Activated CD4-positive, alpha-beta T cell treated with anti-CD3 and anti-CD28 coated beads, Interleukin-2, amount 50 U/mL, for 16 hours (primary cell): ENCODE results near the gene GSTM3.
"Not testable (repeated sequence)": the region's sequence is repeated elsewhere in the genome, so short reads cannot be mapped to it uniquely, and the experiment has no call there.

Experiments
- DNase-seq: peaks from one replicate; pipeline ENCODE4 v3.0.0-alpha.2; 2020

Gene GSTM3

DNA sequence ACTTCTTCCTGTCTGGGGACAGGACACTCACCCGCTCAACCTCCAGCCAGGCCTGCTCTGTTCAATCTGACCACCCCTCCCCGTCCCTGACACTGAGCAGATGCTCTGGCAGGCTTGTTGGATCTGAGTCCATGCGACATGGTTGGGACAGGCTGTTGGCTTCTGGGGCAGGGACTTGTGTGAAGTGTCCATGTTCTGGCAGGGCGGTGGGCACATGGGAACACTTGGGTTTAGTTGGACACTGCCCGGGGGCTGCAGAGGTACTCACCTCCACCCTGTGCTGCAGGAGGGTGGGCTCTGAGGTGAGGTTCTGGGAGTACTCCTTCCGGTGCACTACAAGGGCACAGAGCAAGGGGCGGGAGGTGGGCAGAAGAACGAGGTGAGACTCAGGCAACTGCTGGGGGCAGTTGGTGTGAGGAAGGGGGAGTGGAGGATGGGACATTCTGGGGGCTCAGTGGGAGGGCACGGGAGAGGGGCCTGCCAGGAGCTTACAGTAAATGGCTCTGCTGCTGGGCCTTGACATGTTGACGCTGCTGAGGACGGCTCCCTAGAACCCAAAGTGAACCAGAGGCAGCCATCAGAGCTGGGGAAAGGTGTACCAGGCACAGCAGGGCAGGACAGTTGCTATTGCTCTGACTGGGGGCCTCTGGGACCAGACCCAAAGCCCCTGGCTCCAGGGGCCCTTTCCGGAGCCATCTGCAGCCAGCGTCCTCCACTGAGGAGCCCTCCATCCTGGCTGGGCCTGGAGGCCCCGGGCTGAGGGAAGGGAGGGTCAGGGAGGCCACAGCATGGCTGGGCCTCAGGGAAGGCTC is 20.6 kb upstream of the GSTM3 start:
- no peak for DNase-seq

DNA sequence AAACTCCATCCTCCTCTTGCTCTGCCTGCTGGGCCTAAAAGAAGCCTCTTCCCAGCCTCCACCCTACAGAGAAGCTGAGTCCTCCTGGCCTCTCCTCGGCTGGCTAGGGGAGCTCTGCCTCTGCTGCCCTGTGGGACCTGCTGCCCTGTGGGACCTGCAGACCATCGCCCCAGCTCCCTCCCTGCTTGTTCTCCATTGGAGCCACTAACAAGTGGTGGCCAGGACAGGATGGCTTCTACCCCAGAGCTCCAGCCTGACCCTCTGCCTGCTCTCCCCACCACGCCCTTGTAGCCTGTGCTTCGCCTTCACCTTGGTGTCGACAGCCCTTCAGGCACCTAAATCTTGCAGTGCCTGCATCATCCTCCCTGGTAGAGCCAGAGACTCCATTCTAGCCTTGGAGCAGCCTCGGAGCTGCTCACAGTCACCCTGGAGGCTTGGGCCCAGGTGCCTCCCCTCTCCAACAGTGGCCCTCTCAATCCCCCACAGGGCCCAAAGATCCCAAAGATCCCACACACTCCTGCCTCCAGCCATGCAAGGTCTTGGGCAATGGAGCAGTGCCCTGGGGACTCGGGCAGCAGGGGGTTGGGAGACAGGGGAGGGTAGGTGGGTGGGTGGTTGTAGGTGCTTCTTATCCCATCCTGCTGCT is 19.9 kb upstream of the GSTM3 start:
- DNase-seq: no peak

DNA sequence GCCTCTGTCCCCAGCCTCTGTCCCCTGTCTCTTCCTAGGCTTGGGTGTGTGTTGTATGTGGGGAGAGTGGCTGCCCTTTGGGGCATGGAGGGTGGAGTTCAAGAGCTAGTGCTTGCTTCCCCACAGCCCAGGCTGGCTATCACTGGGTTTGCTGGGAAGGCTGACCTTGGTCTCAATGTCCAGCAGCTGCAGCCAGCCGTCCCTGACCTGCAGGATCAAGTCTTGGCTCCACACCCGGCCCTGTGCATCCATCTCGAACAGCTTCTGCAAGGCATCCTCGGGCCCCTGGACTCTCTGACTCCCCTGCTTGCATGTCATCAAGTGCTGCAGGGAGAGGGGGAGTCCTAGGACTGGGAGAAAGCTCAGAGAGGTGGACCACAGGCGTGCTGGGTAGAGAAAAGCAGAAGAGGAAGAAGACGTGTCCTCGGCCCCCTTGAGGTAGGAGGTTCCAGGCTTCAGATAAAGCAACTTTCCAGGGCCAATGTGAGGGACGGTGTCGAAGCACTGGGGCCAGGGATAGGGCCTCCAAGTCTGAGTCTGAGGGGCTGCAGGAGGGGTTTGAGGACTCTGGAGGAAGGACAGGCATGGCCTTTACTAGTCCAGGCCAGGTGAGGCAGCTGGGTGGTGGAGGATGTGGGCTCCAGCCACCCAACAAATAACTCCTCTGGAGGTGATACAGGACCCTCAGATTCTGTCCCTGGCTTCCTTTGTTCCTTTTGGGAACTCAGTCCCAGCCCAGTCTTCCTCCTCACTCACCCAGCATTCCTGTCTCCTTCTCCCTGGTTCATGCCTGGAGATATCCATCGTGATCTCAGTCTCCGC is 18.9 kb upstream of the GSTM3 start:
- DNase-seq: no peak

GRCh38 chr1:109757936-109758786 is 17.3 kb upstream of the GSTM3 start:
- no peak for DNase-seq

GRCh38 chr1:109756848-109757521 is 16.1 kb upstream of the GSTM3 start:
- DNase-seq: no peak

GRCh38 chr1:109756325-109756724 is 15.5 kb upstream of the GSTM3 start:
- not testable (repeated sequence) for DNase-seq

DNA sequence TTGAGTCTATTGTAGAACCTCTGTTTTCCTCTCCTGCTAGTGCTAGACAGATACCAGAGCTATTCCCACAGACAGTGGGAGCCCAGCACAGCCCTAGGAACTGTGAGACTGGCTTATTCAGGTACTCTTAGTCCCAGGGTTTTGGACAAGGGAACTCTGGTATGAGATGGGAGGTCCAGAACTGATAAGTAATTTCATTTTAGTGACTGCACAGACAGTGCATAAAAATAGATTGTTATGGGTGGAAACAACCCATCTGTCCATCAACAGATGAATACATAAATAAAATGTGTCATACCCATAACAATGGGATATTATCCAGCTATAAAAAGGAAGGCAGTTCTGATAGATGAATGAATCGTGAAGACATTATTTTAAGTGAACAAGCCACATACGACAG is 13.9 kb upstream of the GSTM3 start:
- DNase-seq: no peak

DNA sequence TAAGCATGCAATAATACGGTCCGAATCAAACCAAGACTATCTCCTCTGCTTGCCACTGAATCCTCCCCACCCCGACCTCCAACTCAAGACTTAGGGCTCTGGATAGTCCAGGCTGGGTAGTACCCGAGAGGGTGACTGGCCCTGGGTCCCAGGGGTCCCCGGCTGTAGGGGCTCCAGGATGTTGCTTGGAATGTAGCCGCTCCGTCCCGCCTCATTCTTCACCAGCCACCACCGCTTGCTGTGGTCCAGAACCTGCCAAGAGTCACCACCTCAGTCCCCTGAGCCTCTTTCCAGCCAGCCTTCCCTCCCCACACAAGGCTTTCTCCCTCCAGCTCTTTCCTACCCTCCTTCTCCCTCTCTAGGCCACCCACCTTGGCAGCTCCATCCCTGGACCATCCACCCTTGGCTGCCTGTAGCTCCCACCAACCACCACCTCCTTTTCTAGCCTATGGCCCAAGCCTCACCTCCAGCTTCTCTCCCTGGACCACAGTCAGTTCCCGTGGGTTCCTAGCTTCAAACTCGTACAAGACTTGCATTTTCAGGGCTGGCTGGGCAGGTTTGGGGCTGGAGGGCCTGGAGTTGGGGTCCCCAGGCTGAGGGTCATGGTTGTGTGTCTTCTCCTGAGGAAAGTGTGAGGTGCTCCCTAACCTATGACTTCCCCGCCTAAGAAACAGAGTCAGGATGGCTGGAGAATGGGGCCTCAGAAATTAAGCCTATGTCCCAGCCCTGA is 10.9 kb upstream of the GSTM3 start:
- DNase-seq: no peak

DNA sequence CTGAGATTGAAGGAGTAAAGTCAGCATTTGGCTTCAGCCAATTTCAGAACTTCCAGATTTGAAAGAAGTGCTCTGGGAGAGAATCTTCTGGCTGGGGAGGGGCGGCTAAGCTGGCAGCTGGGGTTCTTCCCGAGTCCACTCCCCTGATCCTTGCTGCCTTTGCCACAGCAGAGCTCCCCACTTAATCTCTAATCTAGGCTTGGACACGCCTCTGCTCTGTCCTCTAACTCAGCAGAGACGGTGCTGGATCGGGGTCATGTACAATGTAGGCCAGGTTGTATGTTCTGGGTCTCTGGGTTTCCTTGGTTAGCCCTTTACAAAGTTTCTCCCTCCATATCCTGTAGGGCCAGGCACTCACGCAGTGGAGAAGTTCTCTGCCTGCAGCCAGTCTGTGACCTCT is 10.1 kb upstream of the GSTM3 start:
- no peak for DNase-seq

GRCh38 chr1:109750241-109750882 is 9.5 kb upstream of the GSTM3 start:
- DNase-seq: no peak

GRCh38 chr1:109749221-109749620 is 8.4 kb upstream of the GSTM3 start:
- no peak for DNase-seq

- not testable (repeated sequence) for DNase-seq
Observed at GRCh38 chr1:109748311-109748710, 7.5 kb upstream of the GSTM3 start.

GRCh38 chr1:109739738-109740614 is 862 bp downstream of the GSTM3 start:
- DNase-seq: peak; percentile 59

DNA sequence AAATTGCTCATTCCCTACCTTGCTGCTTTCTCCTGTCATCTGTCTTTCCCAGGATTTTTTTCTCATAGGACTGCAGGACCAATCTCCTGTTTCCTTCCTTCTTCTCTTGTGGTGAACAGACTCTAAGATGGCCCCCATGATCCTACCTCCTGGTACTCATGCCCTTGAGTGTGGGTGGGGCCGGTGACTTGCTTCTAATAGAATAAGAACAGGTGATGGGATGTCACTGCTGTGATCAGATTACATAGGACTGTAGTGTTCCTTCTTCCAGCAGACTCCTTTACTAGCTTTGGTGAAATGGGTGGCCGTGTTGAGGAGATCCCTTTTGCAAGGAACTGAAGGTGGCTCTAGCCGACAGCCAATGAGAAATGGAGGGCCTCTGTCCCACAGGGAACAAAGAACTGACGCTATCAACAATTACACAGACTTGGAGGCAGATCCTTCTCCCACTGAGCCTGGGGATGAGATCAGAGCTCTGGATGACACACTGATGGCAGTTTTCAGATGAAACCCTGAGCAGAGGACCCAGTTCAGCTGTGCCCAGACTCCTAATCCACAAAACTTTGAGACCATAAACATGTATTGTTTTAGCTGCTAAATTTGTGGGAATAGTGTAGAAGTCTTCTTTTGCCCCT is 7.5 kb downstream of the GSTM3 start:
- DNase-seq: no peak

DNA sequence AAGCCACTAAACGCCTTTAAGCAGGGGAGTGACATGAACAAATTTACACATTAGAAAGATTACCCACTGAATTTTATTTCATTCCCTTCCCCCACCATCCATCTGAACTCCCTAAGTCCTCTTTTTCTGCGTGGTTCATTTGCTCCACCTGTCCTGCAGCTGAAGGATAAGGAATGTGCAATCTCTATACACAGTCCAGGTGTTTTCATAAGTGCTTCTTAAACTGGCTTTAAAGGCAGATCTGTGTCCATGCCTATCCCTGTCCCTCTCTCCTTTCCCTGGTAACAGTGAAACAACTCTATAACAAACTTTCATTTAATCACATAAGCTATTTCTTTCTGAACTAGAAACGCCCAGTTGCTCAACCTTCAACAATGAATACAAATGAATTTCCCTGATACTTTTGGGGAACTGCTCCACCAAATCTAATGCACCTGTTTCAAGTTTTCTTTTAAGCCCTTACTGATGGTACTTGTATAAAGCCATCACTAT is 8.4 kb downstream of the GSTM3 start:
- no peak for DNase-seq

DNA sequence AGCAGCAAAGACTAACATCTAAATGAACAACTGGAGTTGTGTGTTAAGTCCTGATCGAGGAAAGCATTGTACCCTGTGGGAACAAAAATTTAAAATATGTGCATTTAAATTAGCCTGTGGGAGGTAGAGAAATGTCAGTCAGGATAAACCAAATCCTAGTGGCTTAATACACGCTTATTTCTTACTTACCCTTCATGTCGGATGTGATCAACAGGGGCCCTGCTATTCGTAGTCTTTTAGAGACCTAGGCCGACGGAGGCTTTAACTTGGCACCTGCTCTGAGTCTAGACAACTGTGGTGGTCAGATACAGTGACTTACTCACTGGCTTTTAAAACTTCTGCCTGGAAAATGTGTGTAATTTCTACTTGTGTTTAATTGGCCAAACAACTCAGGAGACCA is 10.2 kb downstream of the GSTM3 start:
- no peak for DNase-seq

DNA sequence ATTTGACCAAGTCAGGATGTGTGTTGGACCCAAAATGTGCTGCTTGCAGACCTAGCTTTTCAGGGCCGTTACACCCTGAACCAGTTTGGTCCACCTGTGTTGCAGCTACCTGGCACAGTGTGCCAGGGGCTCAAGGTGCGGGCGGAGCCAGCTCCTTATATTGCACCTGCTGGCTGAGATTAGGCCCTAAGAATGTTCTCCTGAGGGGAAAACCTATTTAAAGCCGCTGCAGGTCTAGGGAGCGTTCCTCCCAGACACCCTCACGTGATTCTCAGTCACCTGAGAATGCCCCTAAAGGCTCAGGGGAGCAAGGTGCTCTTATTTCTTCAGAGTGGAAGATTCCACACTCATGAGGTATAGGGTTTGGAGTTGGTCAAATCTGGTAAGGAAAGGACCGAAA is 12.0 kb downstream of the GSTM3 start:
- no peak for DNase-seq

DNA sequence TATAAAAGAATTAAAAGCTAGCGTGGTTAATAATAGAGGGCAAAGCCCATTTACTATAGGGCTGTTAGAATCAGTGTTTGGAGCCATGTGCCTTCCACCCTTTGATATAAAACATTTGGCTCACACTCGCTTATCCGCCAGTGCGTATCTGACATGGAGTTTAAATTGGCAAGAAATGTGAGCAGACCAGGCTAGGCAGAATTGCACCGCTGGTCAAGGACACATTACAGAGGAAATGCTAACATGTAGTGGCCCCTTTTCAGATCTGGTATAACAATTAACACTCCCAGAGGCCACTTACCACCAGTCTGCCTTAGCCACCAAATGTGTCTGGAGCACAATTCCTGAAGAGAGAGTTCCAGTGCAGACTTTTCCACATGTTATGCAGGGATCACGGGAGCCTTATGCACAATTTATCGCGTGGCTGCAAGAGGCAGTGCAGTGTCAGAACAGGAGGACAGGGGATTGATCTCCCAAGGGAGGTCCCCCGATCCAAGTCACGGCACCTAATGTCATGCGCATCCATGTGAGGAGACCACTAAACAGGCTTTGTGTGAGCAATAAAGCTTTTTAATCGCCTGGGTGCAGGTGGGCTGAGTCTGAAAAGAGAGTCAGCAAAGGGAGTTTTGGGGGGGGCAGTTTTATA is 14.0 kb downstream of the GSTM3 start:
- no peak for DNase-seq

DNA sequence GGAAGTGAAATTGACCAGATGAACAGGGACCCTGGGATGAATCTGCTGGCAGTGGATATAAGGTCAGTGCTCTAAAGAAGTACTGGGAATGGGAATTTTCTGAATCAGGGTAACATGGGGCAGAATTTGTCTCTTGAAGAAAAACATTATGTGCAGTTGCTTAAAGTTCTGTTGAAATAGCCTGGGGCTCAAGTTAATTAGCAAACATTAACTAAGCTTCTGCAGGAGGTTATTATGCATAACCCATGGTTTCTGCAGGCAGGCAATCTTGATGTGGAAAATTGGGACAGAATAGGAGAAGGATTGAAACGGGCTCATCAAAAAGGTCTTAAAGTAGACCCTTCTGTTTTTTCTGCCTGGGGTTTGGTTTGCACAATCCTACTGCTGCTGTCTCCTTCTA is 14.8 kb downstream of the GSTM3 start:
- no peak for DNase-seq
